H1 (cell line): ENCODE results near the gene CNDP1. TPM values are rescaled to one million over a fixed set of nuclear protein-coding genes. Genes with fewer than 3 reads are reported as not detected.

Experiments used
- CTCF ChIA-PET: fragments of 300-600 bp; sonication (Branson Sonifier 250); formaldehyde crosslinking; loops from one replicate; lab custom pipeline; 2021; ENCODE audit not compliant: partially characterized antibody; lab: Charles Lee
- POLR2A ChIA-PET: fragments of 300-600 bp; sonication (Branson Sonifier 250); formaldehyde crosslinking; loops from one replicate; lab custom pipeline; 2021; ENCODE audit warnings: inconsistent platforms; ENCODE audit not compliant: partially characterized antibody; lab: Charles Lee
- DNase-seq, 2 experiments: peaks; one replicate each; pipeline versions ENCODE4 v3.0.0 to v3.0.0-alpha.2; 2010 to 2022; ENCODE audit warnings: low spot score in 2 of 2, low read depth in 1 of 2, mixed read lengths in 1 of 2
- FAIRE-seq: peaks from 2 replicates; lab custom pipeline; 2011; peaks lifted over from hg19 to GRCh38; lab: Jason Lieb, UNC
- H2AFZ ChIP-seq: 2 replicates; pipeline ENCODE4 v1.8.1; 2012; ENCODE audit warnings: low read length, inconsistent platforms
- H2AK5ac ChIP-seq: 2 replicates; pipeline ENCODE4 v1.6.1; 2013; ENCODE audit warnings: low read depth, low read length
- H2BK120ac ChIP-seq: replicated peaks from 2 replicates; pipeline ENCODE3; 2013; ENCODE audit warnings: low read depth, low read length, inconsistent platforms
- H2BK12ac ChIP-seq: 2 replicates; pipeline ENCODE4 v1.6.1; 2013; ENCODE audit warnings: low read depth, low read length
- H2BK15ac ChIP-seq: 2 replicates; pipeline ENCODE4 v1.6.1; 2013; ENCODE audit warnings: low read length
- H2BK20ac ChIP-seq: 2 replicates; pipeline ENCODE4 v1.6.1; 2013; ENCODE audit warnings: low read length
- H2BK5ac ChIP-seq: 2 replicates; pipeline ENCODE4 v1.6.1; 2013; ENCODE audit warnings: low read depth, low read length
- H3K14ac ChIP-seq: 2 replicates; pipeline ENCODE4 v1.6.1; 2013; ENCODE audit warnings: inconsistent platforms; ENCODE audit not compliant: insufficient read length
- H3K18ac ChIP-seq: 2 replicates; pipeline ENCODE4 v1.6.1; 2013; ENCODE audit warnings: low read length; ENCODE audit errors: extremely low read depth
- H3K23ac ChIP-seq: 2 replicates; pipeline ENCODE4 v1.6.1; 2013; ENCODE audit warnings: inconsistent platforms; ENCODE audit not compliant: insufficient read length
- H3K23me2 ChIP-seq: 2 replicates; pipeline ENCODE4 v1.6.1; 2013; ENCODE audit warnings: low read depth, low read length
- H3K27ac ChIP-seq: 2 replicates; pipeline ENCODE4 v1.6.1; 2011; ENCODE audit warnings: low read depth, low read length, inconsistent platforms
- H3K27me3 ChIP-seq, 4 experiments: replicated peaks in 1 of 4; 1 replicate in 1 of 4; 2 replicates in 3 of 4; pipeline versions ENCODE4 v1.6.1 to v1.8.1; 2011 to 2013; ENCODE audit warnings: low read length in 3 of 4, mild to moderate bottlenecking in 3 of 4, inconsistent platforms in 2 of 4, mixed read lengths in 2 of 4, moderate library complexity in 1 of 4; ENCODE audit not compliant: control insufficient read depth in 3 of 4, insufficient read depth in 3 of 4; ENCODE audit errors: extremely low read depth in 1 of 4
- H3K36me3 ChIP-seq, 4 experiments: 2 replicates each; pipeline versions ENCODE4 v1.6.1 to v1.8.1; 2011 to 2013; ENCODE audit warnings: mild to moderate bottlenecking in 4 of 4, low read length in 3 of 4, moderate library complexity in 2 of 4, control low read depth in 1 of 4, inconsistent platforms in 1 of 4; ENCODE audit not compliant: insufficient read depth in 4 of 4, control insufficient read depth in 2 of 4
- H3K4ac ChIP-seq: replicated peaks from 2 replicates; pipeline ENCODE3; 2013; ENCODE audit warnings: low read length, low read depth, mixed read lengths, inconsistent platforms; ENCODE audit not compliant: insufficient read length
- H3K4me1 ChIP-seq, 4 experiments: replicated peaks in 1 of 4; 1 replicate in 1 of 4; 2 replicates in 3 of 4; pipeline versions ENCODE4 v1.6.1 to v1.8.1; 2011 to 2013; ENCODE audit warnings: low read length in 3 of 4, inconsistent platforms in 2 of 4, mixed read lengths in 1 of 4; ENCODE audit not compliant: insufficient read depth in 4 of 4, control insufficient read depth in 3 of 4
- H3K4me2 ChIP-seq, 2 experiments: 2 replicates each; pipeline versions ENCODE4 v1.6.1 to v1.8.1; 2011 to 2013; ENCODE audit warnings: low read depth in 2 of 2, low read length in 2 of 2, control low read depth in 1 of 2, inconsistent platforms in 1 of 2, mild to moderate bottlenecking in 1 of 2; ENCODE audit not compliant: insufficient read depth in 1 of 2
- H3K4me3 ChIP-seq, 4 experiments: fragments of 200-600, 300-600 bp in 1 of 4; sonication (generic), shearing (Covaris generic), sonication (Bioruptor Twin) in 1 of 4; 2 replicates each; pipeline versions ENCODE4 v1.5.1 to v1.8.1; 2011 to 2016; ENCODE audit warnings: low read length in 4 of 4, low read depth in 3 of 4, control low read depth in 2 of 4, inconsistent platforms in 2 of 4, mild to moderate bottlenecking in 2 of 4, mixed read lengths in 1 of 4, moderate library complexity in 1 of 4; ENCODE audit not compliant: insufficient read depth in 2 of 4; ENCODE audit errors: extremely low read depth in 1 of 4
- H3K56ac ChIP-seq: replicated peaks from 2 replicates; pipeline ENCODE3; 2013; ENCODE audit warnings: low read depth, mild to moderate bottlenecking, mixed read lengths, low read length, inconsistent platforms; ENCODE audit not compliant: insufficient read length
- H3K79me1 ChIP-seq: 2 replicates; pipeline ENCODE4 v1.6.1; 2013; ENCODE audit warnings: low read depth, low read length, control low read depth
- H3K79me2 ChIP-seq, 2 experiments: 2 replicates each; pipeline versions ENCODE4 v1.6.1 to v1.8.1; 2012 to 2013; ENCODE audit warnings: low read length in 2 of 2, mild to moderate bottlenecking in 2 of 2, inconsistent platforms in 1 of 2; ENCODE audit not compliant: insufficient read depth in 2 of 2, control insufficient read depth in 1 of 2
- H3K9ac ChIP-seq, 4 experiments: replicated peaks in 1 of 4; 1 replicate in 1 of 4; 2 replicates in 3 of 4; pipeline versions ENCODE4 v1.6.1 to v1.8.1; 2011 to 2013; ENCODE audit warnings: low read depth in 3 of 4, low read length in 3 of 4, control low read depth in 2 of 4, mild to moderate bottlenecking in 2 of 4, moderate library complexity in 2 of 4, inconsistent platforms in 1 of 4; ENCODE audit errors: extremely low read depth in 1 of 4
- H3K9me3 ChIP-seq, 2 experiments: 2 replicates each; pipeline versions ENCODE4 v1.6.1 to v1.8.1; 2012 to 2013; ENCODE audit warnings: mild to moderate bottlenecking in 2 of 2, moderate library complexity in 2 of 2, control low read depth in 1 of 2, inconsistent platforms in 1 of 2, low read depth in 1 of 2, low read length in 1 of 2, mixed read lengths in 1 of 2; ENCODE audit not compliant: insufficient read depth in 2 of 2
- H4K20me1 ChIP-seq, 2 experiments: replicated peaks in 1 of 2; 2 replicates each; pipeline versions ENCODE3 to v1.8.1; 2011 to 2013; ENCODE audit warnings: inconsistent platforms in 2 of 2, low read length in 2 of 2, mild to moderate bottlenecking in 1 of 2; ENCODE audit not compliant: insufficient read depth in 2 of 2, control insufficient read depth in 1 of 2
- H4K5ac ChIP-seq: 2 replicates; pipeline ENCODE4 v1.6.1; 2013; ENCODE audit warnings: low read length, low read depth, mixed read lengths, inconsistent platforms; ENCODE audit not compliant: insufficient read length
- H4K8ac ChIP-seq: 2 replicates; pipeline ENCODE4 v1.8.0; 2013; ENCODE audit warnings: mild to moderate bottlenecking, moderate library complexity, low read length, inconsistent platforms; ENCODE audit not compliant: insufficient read depth; ENCODE audit errors: extremely low read depth
- H4K91ac ChIP-seq: replicated peaks from 2 replicates; pipeline ENCODE3; 2013; ENCODE audit warnings: low read length, mixed read lengths, inconsistent platforms; ENCODE audit not compliant: insufficient read length
- SIN3A ChIP-seq, 2 experiments: IDR thresholded peaks in 1 of 2; conservative IDR thresholded peaks in 1 of 2; 2 replicates each; pipeline ENCODE4 v1.6.1; 2011 to 2012; ENCODE audit warnings: low read length in 2 of 2, improper control_type of control experiment in 1 of 2, low read depth in 1 of 2, mild to moderate bottlenecking in 1 of 2
- SIX5 ChIP-seq: IDR thresholded peaks from 2 replicates; pipeline ENCODE4 v1.6.1; 2011; ENCODE audit warnings: mild to moderate bottlenecking, low read depth, low read length
- WGBS, 2 experiments: shearing (Covaris generic) in 1 of 2; methylation state at CpG; one replicate each; pipeline versions ENCODE4 v1.1.6 to v1.1.7; 2013 to 2015; ENCODE audit warnings: low lambda C conversion rate in 2 of 2, mixed read lengths in 2 of 2, inconsistent platforms in 1 of 2, low coverage in 1 of 2, missing lambda C conversion rate in 1 of 2; ENCODE audit not compliant: insufficient replicate concordance in 2 of 2, insufficient coverage in 1 of 2, insufficient read length in 1 of 2; ENCODE audit errors: extremely low coverage in 1 of 2, missing lambda C conversion rate in 1 of 2; 5-methylcytosine and 5-hydroxymethylcytosine counted together
- polyA plus RNA-seq, 7 experiments: library from polyadenylated mRNA; depleted of rRNA in 3 of 7; stranded (reverse) in 5 of 7; unstranded in 2 of 7; fragments of >200 nt in 5 of 7; fragments of 200-250 nt in 2 of 7; gene quantifications; 1 replicate in 5 of 7; 2 replicates in 1 of 7; 4 replicates in 1 of 7; pipeline versions ENCODE4 v1.2.1 to v1.2.3, GENCODE V29; 2011 to 2013; ENCODE audit warnings: missing spikeins in 2 of 7, mixed read lengths in 2 of 7
- total RNA-seq: library from RNA; stranded (reverse); fragmentation: NEBNext Ultra II Directional; extraction: Animal tissue kit (Norgen Biotek cat#: 25700); gene quantifications from 2 replicates; pipeline ENCODE4 v1.2.1, GENCODE V29; 2021

CNDP1 gene
- total and polyA plus RNA-seq, 2 of the 8 experiments (the other 6 are each of a cell fraction or from before 2014, with no cell fraction given), result 0.09 TPM; not detected in 1

- no peak overlapping the region for H4K5ac ChIP-seq
- H3K23ac ChIP-seq, result no peak overlapping the region
- H3K4ac ChIP-seq, result no peak overlapping the region
- no peaks in the 10 kb centered on the region for H3K79me2 ChIP-seq
- H2BK5ac ChIP-seq, result no peak overlapping the region
- 99% methylated on average over 9 of the region's 9 CpGs; no CpG with 5 or more reads in 1 of the 2 experiments for WGBS, 2 experiments
- H2BK20ac ChIP-seq, result no peak overlapping the region
- DNase-seq (no peak), FAIRE-seq (no peak)
- H3K9ac ChIP-seq, result no peak overlapping the region
- H3K79me1 ChIP-seq, result no peaks in the 10 kb centered on the region
- no peak overlapping the region for H3K14ac ChIP-seq
- H3K4me3 ChIP-seq, result no peak overlapping the region
- no peaks in the 10 kb centered on the region for H4K20me1 ChIP-seq
- H3K56ac ChIP-seq, result no peak overlapping the region
- no peak overlapping the region for H2AFZ ChIP-seq
- H3K18ac ChIP-seq, result no peak overlapping the region
- H3K27me3 ChIP-seq, result no peaks in the 10 kb centered on the region
- H2BK12ac ChIP-seq, result no peak overlapping the region
- H3K23me2 ChIP-seq, result no peaks in the 10 kb centered on the region
- no peak overlapping the region for H2AK5ac ChIP-seq
- peaks cover 0 to 7% of the 10 kb centered on the region in 2 experiments; a peak in 2 of 4 replicates for H3K9me3 ChIP-seq
- CTCF ChIA-PET, result interaction anchor here (1.2 to 1.3 kb wide), 2 partner anchors 16 to 26 kb away, joined by 3 to 4 read pairs; no protein-coding TSS in a partner anchor
- H3K27ac ChIP-seq, result no peak overlapping the region
- POLR2A ChIA-PET, result interaction anchor here (1.6 kb wide), 1 partner anchor 8 kb away, joined by 4 read pairs; no protein-coding TSS in a partner anchor
- no peak overlapping the region for H4K91ac ChIP-seq
- H3K4me1 ChIP-seq, result no peaks in the 10 kb centered on the region; a peak in 1 of 7 replicates
- no peak overlapping the region for H3K4me2 ChIP-seq
- no peak overlapping the region for H4K8ac ChIP-seq
- H3K36me3 ChIP-seq, result peaks cover 0 to 18% (median 4%) of the 10 kb centered on the region in 4 experiments; a peak in 5 of 8 replicates
- H2BK15ac ChIP-seq, result no peak overlapping the region
- no peak overlapping the region for H2BK120ac ChIP-seq
- TF ChIP-seq SIX5, result no peak
- no peak for TF ChIP-seq SIN3A (conservative IDR thresholded peaks at IDR 0.05 in 1 of 2, IDR thresholded peaks at IDR 0.05 in 1 of 2; ENCODE audit: low read depth in 1 of 2, low read length in 2 of 2)
Measured at GRCh38 chr18:74525741-74526140, 8.6 kb upstream of the CNDP1 start.
